PFSK-1 (cell line): ENCODE measurements around the gene CDC42BPB.

Experiments
- FOXP2 ChIP-seq: optimal IDR thresholded peaks from 2 replicates; pipeline ENCODE3; 2011; ENCODE audit warnings: borderline replicate concordance, control low read depth, inconsistent platforms; ENCODE audit not compliant: insufficient read depth; ENCODE audit errors: extremely low read length, extremely low read depth
- POLR2AphosphoS5 ChIP-seq: IDR thresholded peaks from 2 replicates; pipeline ENCODE4 v1.6.1; 2012; ENCODE audit warnings: low read depth, mild to moderate bottlenecking, control low read depth, low read length, moderate library complexity
- SIN3A ChIP-seq: IDR thresholded peaks from 2 replicates; pipeline ENCODE4 v1.6.1; 2012; ENCODE audit warnings: mild to moderate bottlenecking, low read length, moderate library complexity, borderline replicate concordance; ENCODE audit not compliant: insufficient read depth
- TAF1 ChIP-seq: IDR thresholded peaks from 2 replicates; pipeline ENCODE4 v1.6.1; 2012; ENCODE audit warnings: low read length, control low read depth, borderline replicate concordance; ENCODE audit not compliant: insufficient read depth
- TF ChIP-seq, protein P1 (sequence below), 2 experiments: IDR thresholded peaks; 2 replicates each; pipeline versions ENCODE4 v1.6.1 to v1.8.0; 2011 to 2012; ENCODE audit warnings: low read depth in 2 of 2, low read length in 2 of 2, control low read depth in 1 of 2, inconsistent platforms in 1 of 2, mild to moderate bottlenecking in 1 of 2, moderate library complexity in 1 of 2; ENCODE audit not compliant: insufficient read depth in 1 of 2

DNA sequence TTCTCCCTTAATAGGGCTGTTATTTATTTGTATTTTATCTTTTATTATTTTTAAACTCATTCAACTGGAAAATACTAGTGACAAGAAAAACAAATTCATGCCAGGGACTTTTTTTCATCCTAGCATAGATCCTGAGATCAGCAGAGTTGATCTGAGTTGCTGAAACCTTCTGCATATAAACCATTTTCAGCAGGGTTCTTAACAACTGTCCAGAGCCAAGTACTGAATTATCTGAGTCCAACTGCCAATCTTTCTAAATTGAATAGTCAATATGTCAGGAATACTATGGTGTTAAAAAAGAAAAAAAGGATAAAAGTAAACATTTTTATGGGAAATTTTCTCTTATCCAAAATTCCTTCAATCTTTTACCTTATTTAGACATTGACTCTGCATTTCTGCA, 28.6 kb downstream of the CDC42BPB start:
- TF ChIP-seq POLR2AphosphoS5 (no peak), SIN3A (no peak), TAF1 (no peak), FOXP2 (no peak)
- TF ChIP-seq, protein P1, sequence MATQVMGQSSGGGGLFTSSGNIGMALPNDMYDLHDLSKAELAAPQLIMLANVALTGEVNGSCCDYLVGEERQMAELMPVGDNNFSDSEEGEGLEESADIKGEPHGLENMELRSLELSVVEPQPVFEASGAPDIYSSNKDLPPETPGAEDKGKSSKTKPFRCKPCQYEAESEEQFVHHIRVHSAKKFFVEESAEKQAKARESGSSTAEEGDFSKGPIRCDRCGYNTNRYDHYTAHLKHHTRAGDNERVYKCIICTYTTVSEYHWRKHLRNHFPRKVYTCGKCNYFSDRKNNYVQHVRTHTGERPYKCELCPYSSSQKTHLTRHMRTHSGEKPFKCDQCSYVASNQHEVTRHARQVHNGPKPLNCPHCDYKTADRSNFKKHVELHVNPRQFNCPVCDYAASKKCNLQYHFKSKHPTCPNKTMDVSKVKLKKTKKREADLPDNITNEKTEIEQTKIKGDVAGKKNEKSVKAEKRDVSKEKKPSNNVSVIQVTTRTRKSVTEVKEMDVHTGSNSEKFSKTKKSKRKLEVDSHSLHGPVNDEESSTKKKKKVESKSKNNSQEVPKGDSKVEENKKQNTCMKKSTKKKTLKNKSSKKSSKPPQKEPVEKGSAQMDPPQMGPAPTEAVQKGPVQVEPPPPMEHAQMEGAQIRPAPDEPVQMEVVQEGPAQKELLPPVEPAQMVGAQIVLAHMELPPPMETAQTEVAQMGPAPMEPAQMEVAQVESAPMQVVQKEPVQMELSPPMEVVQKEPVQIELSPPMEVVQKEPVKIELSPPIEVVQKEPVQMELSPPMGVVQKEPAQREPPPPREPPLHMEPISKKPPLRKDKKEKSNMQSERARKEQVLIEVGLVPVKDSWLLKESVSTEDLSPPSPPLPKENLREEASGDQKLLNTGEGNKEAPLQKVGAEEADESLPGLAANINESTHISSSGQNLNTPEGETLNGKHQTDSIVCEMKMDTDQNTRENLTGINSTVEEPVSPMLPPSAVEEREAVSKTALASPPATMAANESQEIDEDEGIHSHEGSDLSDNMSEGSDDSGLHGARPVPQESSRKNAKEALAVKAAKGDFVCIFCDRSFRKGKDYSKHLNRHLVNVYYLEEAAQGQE (IDR thresholded peaks at IDR 0.05; ENCODE audit: insufficient read depth in 1 of 2, low read depth in 2 of 2, low read length in 2 of 2): no peak
